Left lung (tissue), 10 donors: ENCODE measurements around the gene RBM20. TPM values are rescaled to one million over a fixed set of nuclear protein-coding genes. Genes with fewer than 3 reads are reported as not detected.
A peak's percentile ranks its signal among the peaks of the same experiment; 100 is the strongest.

ENCODE experiments used
- ATAC-seq: fragments of 200-7000 bp; cut with Tn5 transposase; one replicate; pipeline ENCODE4 v1.9.1; 2020; ENCODE audit warnings: moderate library complexity
- DNase-seq, 4 donors: peaks; one replicate each; pipeline ENCODE4 v3.0.0-alpha.2; 2013 to 2020
- H3K27ac ChIP-seq, 2 donors: fragments of 200-600 bp; sonication (generic) in 1 of 2; one replicate each; pipeline versions ENCODE4 v1.5.0 to v1.8.0; 2020 to 2021
- H3K27me3 ChIP-seq, 2 donors: fragments of 200-600 bp; sonication (generic) in 1 of 2; one replicate each; pipeline versions ENCODE4 v1.5.0 to v1.8.0; 2020 to 2021
- H3K36me3 ChIP-seq, 2 donors: fragments of 200-600 bp; sonication (generic) in 1 of 2; one replicate each; pipeline versions ENCODE4 v1.5.0 to v1.8.0; 2020 to 2021
- H3K4me1 ChIP-seq, 2 donors: fragments of 200-600 bp; one replicate each; pipeline ENCODE4 v1.8.0; 2021
- H3K4me3 ChIP-seq, 2 donors: fragments of 200-600 bp; sonication (generic) in 1 of 2; one replicate each; pipeline versions ENCODE4 v1.5.0 to v1.8.0; 2020 to 2021; ENCODE audit warnings: mild to moderate bottlenecking in 1 of 2
- H3K9me3 ChIP-seq, 2 donors: fragments of 200-600 bp; sonication (generic) in 1 of 2; one replicate each; pipeline versions ENCODE4 v1.5.0 to v1.8.0; 2020 to 2021
- intact Hi-C, 2 donors: fragments of 100-400 bp; cut with DNase I; formaldehyde crosslinking; loops; one replicate each; pipeline versions ENCODE4 v1.11.2 to v1.14.2; 2022
- polyA plus RNA-seq, 6 donors: library from polyadenylated mRNA; unstranded; fragments of 120-200 nt; gene quantifications; one replicate each; pipeline ENCODE4 v1.2.1, GENCODE V29; 2013; ENCODE audit not compliant: insufficient read length in 6 of 6
- total RNA-seq, 2 donors: library from RNA; stranded (reverse); fragmentation: NEBNext Ultra II Directional; extraction: Animal tissue kit (Norgen Biotek cat#: 25700); gene quantifications; one replicate each; pipeline ENCODE4 v1.2.1, GENCODE V29; 2021
- TF ChIP-seq, protein P1 (sequence below), 2 donors: fragments of 200-600 bp; sonication (generic) in 1 of 2; IDR thresholded peaks; one replicate each; pipeline versions ENCODE4 v1.5.0 to v1.8.0; 2021; ENCODE audit warnings: antibody characterized with exemption in 2 of 2
- donor health status: DM: no; HTN: yes; CAD: no.
- donor health status: DM: no; HTN: no; CAD: no.

Gene RBM20
- total and polyA plus RNA-seq, 8 donors = 0.55 to 1.8 (median 1.1) TPM

DNA sequence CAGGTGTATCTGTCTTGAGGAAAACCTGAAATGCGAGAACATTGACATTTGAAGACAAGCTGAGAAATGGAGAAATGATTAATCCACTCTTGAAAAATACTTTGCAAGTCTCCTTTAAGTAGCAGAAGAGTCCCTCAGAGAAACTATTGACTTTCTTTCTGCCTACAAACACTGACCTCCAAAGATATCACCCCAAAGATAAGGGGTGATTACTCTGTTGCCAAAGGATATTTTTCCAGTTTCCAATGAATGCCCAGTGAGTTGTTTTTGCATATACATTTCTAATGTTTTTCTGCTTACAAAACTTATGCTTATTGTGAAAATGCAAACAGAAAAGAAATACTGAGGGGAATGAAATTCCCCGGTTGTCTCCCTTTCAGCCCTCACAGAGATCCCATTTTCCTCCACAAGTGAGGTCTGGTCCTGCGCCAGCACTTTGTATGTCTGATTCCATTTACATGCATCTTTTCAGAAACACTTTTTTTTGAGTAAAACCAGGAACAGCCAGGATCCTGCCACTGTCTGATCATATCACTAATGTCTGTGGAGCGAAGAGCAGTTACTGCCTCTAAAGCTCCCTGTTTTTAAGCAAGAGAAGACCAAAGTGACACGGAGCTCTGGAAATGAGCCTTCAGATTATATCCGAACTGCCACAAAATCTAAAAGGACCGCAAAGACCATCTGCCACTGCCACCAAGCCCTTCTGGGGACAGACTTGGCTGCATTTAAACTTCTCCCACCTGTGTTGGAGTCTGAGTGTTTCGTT, 144.7 kb downstream of the RBM20 start:
- H3K4me3 ChIP-seq = no peak overlapping the region
- no peaks in the 10 kb centered on the region for H3K4me1 ChIP-seq
- ATAC-seq = no peak
- no peak for DNase-seq
- H3K9me3 ChIP-seq = no peaks in the 10 kb centered on the region
- H3K27me3 ChIP-seq = peaks cover 0 to 21% of the 10 kb centered on the region in 2 donors
- TF ChIP-seq, protein P1, sequence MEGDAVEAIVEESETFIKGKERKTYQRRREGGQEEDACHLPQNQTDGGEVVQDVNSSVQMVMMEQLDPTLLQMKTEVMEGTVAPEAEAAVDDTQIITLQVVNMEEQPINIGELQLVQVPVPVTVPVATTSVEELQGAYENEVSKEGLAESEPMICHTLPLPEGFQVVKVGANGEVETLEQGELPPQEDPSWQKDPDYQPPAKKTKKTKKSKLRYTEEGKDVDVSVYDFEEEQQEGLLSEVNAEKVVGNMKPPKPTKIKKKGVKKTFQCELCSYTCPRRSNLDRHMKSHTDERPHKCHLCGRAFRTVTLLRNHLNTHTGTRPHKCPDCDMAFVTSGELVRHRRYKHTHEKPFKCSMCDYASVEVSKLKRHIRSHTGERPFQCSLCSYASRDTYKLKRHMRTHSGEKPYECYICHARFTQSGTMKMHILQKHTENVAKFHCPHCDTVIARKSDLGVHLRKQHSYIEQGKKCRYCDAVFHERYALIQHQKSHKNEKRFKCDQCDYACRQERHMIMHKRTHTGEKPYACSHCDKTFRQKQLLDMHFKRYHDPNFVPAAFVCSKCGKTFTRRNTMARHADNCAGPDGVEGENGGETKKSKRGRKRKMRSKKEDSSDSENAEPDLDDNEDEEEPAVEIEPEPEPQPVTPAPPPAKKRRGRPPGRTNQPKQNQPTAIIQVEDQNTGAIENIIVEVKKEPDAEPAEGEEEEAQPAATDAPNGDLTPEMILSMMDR (IDR thresholded peaks at IDR 0.05) = no peak
- intact Hi-C loops = no loop called here
- no peaks in the 10 kb centered on the region for H3K36me3 ChIP-seq
- H3K27ac ChIP-seq = no peak overlapping the region

DNA sequence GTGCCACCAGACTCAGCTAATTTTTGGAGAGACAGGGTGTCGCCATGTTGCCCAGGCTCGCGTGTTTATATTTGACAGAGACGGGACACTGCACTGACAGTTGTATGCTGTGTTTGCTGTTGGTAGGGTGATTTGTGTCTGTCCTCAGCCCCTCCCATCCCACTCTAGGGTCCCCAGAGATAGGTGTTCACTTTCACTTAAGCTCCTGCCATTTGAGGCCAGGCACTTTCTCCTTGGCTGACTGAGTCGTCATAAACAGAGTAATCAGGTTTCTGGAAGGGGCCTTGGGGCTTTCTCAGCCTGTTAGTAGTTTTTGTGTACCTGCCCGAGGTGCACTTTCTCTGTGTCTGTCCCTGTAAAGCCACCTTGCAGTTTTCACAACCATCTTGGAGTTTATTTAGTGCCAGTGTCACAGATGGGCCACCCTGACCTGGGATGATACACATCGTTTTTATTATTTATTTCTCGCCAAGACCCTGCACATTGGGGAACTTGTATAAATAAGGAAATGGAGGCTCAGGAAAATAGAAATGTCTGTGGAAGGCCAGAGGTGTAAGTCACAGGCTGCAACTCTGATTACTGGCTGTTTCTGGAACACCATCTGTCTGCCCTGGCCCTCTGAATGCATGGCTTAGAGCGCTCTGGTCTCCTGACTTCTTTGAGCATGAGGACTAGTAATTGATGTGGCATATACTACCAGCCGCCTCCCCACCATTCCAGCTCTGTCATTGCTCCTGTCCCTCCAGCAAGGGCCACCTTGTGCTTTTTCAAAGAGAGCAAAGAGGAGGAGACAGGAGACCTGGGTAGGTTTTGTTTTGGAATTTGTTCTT, 145.7 kb downstream of the RBM20 start:
- Histone ChIP-seq H3K27me3 (peaks cover 0 to 21% of the 10 kb centered on the region in 2 donors), H3K9me3 (no peaks in the 10 kb centered on the region), H3K4me3 (no peak overlapping the region), H3K36me3 (no peaks in the 10 kb centered on the region), H3K27ac (no peak overlapping the region), H3K4me1 (no peaks in the 10 kb centered on the region)
- intact Hi-C loops = no loop called here
- DNase-seq = no peak
- no peak for ATAC-seq
- TF ChIP-seq, protein P1 (IDR thresholded peaks at IDR 0.05) = no peak

DNA sequence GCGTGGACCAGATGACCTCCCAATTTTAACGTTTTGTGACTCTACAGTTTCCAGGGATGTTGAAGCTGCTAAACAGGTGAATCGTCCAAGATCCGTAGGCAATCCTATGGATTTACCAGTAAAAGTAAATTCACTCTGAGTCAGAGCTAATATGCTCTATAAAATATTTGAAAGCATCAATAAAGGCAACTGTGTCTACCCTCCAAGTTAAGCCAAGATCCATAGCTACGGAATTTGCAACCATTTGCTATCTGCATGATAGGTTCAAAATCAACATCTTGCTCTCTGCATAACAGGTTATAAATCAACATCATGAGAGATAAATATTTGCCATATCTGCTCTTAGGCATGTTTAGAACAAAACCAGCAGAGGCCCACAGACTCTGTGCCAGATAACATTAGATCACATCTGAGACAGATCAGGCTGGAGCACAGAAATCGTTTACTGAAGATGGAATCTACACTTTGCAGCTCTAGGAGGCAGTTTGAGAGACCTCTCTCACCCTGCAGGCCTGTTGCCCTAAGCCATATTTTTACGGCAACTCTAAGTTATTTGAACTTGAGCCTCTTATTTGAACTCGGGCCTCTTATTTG, 146.9 kb downstream of the RBM20 start:
- Histone ChIP-seq H3K4me1 (no peaks in the 10 kb centered on the region), H3K4me3 (no peak overlapping the region), H3K27ac (no peak overlapping the region), H3K9me3 (no peaks in the 10 kb centered on the region), H3K27me3 (peaks cover 0 to 15% of the 10 kb centered on the region in 2 donors), H3K36me3 (no peaks in the 10 kb centered on the region)
- TF ChIP-seq, protein P1 (IDR thresholded peaks at IDR 0.05) = no peak
- no peak for ATAC-seq
- intact Hi-C loops = no loop called here
- peak in 1 of 4 donors; percentile 23 for DNase-seq

DNA sequence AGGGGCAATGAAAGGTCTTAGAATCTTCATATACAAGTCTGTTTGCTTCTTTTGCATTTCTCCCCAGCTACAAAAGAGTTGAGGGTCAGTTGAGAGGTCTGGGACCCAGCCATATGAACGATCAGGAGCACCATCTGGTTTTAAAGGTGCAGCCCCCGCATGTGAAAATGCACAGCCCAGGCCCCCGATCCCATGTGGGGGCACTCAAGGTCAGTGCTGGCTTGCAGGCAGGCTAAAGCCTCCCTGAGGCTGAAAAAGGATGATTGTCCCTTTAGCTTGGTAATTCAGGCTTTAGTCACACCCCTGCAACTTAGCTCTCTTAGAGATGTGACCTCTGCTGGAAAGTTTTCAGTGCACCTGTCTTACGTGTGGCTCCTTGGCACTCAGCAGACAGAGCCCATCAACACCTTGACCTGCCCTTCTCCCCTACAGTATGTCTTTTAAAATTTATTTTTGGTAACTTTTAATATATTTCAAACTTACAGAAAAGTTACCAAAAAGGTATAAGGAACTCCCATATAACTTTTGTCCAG, 147.5 kb downstream of the RBM20 start:
- no peaks in the 10 kb centered on the region for H3K4me1 ChIP-seq
- H3K4me3 ChIP-seq = no peak overlapping the region
- ATAC-seq (no peak), DNase-seq (no peak)
- TF ChIP-seq, protein P1 (IDR thresholded peaks at IDR 0.05) = no peak
- no peak overlapping the region for H3K27ac ChIP-seq
- H3K27me3 ChIP-seq = peaks cover 0 to 15% of the 10 kb centered on the region in 2 donors
- no peaks in the 10 kb centered on the region for H3K9me3 ChIP-seq
- intact Hi-C loops = no loop called here
- H3K36me3 ChIP-seq = no peaks in the 10 kb centered on the region
